ENCODE results near the gene GNG7.
"Not testable (repeated sequence)": the region's sequence is repeated elsewhere in the genome, so short reads cannot be mapped to it uniquely, and the experiment has no call there.

Gene GNG7

DNA sequence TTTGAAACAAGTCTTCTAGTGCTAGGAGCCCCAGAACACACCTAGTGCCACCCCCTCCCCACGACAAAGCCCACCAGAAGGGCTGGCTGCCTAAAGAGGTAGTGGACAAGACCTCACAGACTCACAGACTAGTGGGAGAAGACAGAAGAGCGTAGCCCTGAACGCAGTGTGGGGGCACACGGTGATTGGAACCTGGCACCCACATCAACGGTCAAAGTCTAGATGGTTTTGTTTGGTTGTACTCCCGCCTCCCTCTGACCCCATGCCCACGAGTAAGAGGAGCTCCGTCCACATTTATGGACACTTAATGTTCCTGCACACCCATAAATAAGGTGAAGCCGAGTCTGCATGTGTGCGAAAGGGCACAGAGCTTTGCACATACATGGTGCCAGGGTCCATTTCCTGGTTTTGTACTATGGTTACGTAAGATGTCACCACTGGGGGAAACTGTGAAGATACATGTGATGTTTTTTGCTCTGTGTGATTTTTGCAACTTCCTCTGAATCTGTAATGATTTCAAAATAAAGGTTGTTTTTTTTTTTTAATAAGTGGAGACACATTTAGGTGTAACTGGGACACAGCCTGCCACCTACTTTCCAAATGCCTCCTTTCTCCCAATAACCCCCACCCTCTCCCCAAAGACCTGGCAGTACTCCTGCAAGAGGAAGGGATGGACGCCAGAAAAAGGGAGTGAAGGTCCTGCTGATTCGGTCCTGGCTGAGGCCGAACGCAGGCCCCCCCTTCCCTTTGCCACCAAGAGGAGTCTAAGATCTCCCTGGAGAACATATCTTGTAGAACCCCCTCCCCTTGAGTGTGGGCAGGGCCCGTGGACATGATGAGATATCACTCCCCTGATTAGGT is 72.8 kb downstream of the GNG7 start:
- H3K9ac ChIP-seq (ENCODE audit: low read length), result no peak overlapping the region
- H3K36me3 ChIP-seq (ENCODE audit: control insufficient read depth, insufficient read depth, low read length), result no peaks in the 10 kb centered on the region
- no peaks in the 10 kb centered on the region for H3K9me3 ChIP-seq (ENCODE audit: control insufficient read depth, low read length)
- H3K4me1 ChIP-seq (ENCODE audit: control insufficient read depth, insufficient read depth, low read length), result peaks cover 11% of the 10 kb centered on the region
- peaks cover 4% of the 10 kb centered on the region for H3K27me3 ChIP-seq (ENCODE audit: control insufficient read depth, insufficient read depth, low read length)
- H3K4me3 ChIP-seq (ENCODE audit: low read length), result no peak overlapping the region

DNA sequence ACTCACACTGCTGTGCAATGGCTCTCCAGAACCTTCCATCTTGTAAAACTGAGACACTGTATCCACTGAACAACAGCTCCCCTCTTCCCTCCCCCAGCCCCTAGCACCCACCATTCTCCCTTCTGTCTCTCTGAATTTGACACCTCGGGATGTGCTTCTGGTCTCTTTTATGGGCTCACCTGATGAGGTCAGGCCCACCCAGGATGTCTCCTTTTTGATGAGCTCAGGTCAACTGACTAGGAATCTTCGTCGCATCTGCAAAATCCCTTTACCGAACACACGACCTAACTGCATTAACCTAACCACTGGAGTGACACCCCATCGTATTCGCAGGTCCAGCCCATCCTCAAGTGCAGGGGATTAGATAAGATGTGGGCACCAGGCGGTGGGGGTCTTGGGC is 73.9 kb downstream of the GNG7 start:
- H3K9ac ChIP-seq (ENCODE audit: low read length), result no peak overlapping the region
- H3K4me3 ChIP-seq (ENCODE audit: low read length), result no peak overlapping the region
- peaks cover 13% of the 10 kb centered on the region for H3K4me1 ChIP-seq (ENCODE audit: control insufficient read depth, insufficient read depth, low read length)
- H3K9me3 ChIP-seq (ENCODE audit: control insufficient read depth, low read length), result no peaks in the 10 kb centered on the region
- no peaks in the 10 kb centered on the region for H3K36me3 ChIP-seq (ENCODE audit: control insufficient read depth, insufficient read depth, low read length)
- no peaks in the 10 kb centered on the region for H3K27me3 ChIP-seq (ENCODE audit: control insufficient read depth, insufficient read depth, low read length)

DNA sequence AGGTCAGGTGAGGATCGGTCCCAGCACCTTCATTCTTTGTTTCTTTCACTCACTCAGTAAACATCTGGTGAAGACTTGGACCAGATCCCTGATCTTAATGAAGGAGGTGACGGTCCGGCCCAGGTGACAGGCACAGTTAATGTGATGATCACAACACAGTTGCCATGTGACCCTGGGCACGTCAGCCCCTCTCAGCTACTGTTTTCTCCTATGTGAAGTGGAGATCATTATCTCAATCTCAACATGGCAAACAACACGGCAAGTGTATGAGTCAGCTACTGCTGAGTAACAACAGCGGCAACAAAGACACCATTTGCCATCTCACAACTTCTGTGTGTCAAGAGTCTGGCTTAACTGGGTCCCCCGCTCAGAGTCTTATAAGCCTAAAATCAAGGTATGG is 74.6 kb downstream of the GNG7 start:
- no peak overlapping the region for H3K9ac ChIP-seq (ENCODE audit: low read length)
- no peaks in the 10 kb centered on the region for H3K36me3 ChIP-seq (ENCODE audit: control insufficient read depth, insufficient read depth, low read length)
- H3K27me3 ChIP-seq (ENCODE audit: control insufficient read depth, insufficient read depth, low read length), result no peaks in the 10 kb centered on the region
- no peaks in the 10 kb centered on the region for H3K9me3 ChIP-seq (ENCODE audit: control insufficient read depth, low read length)
- no peak overlapping the region for H3K4me3 ChIP-seq (ENCODE audit: low read length)
- H3K4me1 ChIP-seq (ENCODE audit: control insufficient read depth, insufficient read depth, low read length), result peaks cover 13% of the 10 kb centered on the region

DNA sequence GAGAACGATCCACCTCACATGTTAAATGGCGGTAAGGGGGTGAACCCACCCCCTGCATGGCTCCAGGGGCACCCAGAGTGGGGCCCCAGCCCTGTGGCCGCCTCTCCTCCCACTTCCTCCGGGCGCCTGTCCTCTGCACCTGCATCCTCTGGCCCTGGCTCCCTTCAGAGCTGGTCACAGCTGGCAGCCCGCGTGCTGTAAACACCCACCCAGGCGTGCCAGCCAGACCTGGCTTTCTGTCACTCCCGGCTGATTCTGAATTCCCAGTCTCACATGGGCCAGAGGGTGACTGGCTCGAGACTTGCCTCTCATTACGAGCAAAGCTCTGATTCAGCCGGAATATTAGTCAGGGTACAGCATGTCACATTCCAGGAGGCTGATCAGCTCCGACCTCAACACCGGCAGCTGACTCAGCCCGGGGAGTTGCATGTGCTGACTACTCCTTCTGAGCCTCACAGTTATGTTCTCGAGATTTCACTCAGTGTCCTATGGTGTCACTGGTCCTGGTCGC is 75.1 kb downstream of the GNG7 start:
- Histone ChIP-seq H3K36me3 (ENCODE audit: control insufficient read depth, insufficient read depth, low read length) (no peaks in the 10 kb centered on the region), H3K4me1 (ENCODE audit: control insufficient read depth, insufficient read depth, low read length) (peaks cover 13% of the 10 kb centered on the region), H3K9me3 (ENCODE audit: control insufficient read depth, low read length) (no peaks in the 10 kb centered on the region), H3K4me3 (ENCODE audit: low read length) (no peak overlapping the region), H3K9ac (ENCODE audit: low read length) (no peak overlapping the region), H3K27me3 (ENCODE audit: control insufficient read depth, insufficient read depth, low read length) (no peaks in the 10 kb centered on the region)

DNA sequence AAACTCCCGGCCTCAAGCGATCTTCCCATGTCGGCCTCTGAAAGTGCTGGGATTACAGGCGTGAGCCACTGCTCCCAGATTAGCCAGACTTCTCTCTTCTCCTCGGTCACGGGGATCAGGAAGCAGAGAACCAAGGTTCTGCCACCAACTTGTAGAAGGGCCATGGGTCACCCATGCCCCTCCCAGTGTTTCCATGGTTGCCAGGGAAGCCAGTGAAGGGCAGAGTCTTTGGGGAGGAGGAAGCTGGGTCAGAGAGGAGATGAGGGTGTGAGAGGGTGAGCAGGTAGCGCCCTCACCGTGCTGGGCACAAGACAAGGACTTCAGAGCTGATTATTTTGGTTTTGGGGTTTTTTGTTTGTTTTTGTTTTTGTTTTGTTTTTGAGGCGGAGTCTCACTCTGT is 77.1 kb downstream of the GNG7 start:
- no peaks in the 10 kb centered on the region for H3K36me3 ChIP-seq (ENCODE audit: control insufficient read depth, insufficient read depth, low read length)
- H3K27me3 ChIP-seq (ENCODE audit: control insufficient read depth, insufficient read depth, low read length), result no peaks in the 10 kb centered on the region
- H3K4me3 ChIP-seq (ENCODE audit: low read length), result no peak overlapping the region
- H3K9me3 ChIP-seq (ENCODE audit: control insufficient read depth, low read length), result no peaks in the 10 kb centered on the region
- peaks cover 20% of the 10 kb centered on the region for H3K4me1 ChIP-seq (ENCODE audit: control insufficient read depth, insufficient read depth, low read length)
- no peak overlapping the region for H3K9ac ChIP-seq (ENCODE audit: low read length)

DNA sequence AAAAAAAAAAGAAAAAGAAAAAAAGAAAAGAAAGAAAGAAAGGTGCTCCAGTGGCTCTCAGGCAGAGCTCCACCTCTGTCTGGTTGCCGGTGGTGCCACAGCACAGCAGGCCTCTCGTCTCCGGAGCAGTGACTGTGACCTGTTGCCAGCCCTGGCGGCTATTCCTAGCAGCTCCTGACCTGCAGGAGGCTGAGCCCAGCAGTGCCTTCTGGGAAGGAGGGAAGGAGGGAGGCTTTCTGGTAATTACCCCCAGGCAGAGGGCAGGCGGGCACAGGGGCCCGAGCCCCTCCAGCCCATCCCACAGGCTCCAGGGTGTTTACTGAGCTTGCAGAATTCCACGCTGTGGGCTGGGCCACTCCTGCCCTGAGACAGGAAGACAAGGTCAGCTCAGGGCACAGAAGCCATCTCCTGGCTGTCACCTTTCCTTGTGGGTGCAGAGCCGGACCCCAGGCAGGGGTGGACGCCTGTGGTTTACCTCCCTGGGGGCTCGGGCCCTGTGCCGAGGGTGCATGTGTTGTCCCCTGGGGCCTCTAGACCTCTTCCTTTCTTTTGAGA is 77.9 kb downstream of the GNG7 start:
- Histone ChIP-seq H3K27me3 (ENCODE audit: control insufficient read depth, insufficient read depth, low read length) (no peaks in the 10 kb centered on the region), H3K4me1 (ENCODE audit: control insufficient read depth, insufficient read depth, low read length) (peaks cover 22% of the 10 kb centered on the region), H3K4me3 (ENCODE audit: low read length) (no peak overlapping the region), H3K9ac (ENCODE audit: low read length) (no peak overlapping the region), H3K36me3 (ENCODE audit: control insufficient read depth, insufficient read depth, low read length) (no peaks in the 10 kb centered on the region), H3K9me3 (ENCODE audit: control insufficient read depth, low read length) (no peaks in the 10 kb centered on the region)

DNA sequence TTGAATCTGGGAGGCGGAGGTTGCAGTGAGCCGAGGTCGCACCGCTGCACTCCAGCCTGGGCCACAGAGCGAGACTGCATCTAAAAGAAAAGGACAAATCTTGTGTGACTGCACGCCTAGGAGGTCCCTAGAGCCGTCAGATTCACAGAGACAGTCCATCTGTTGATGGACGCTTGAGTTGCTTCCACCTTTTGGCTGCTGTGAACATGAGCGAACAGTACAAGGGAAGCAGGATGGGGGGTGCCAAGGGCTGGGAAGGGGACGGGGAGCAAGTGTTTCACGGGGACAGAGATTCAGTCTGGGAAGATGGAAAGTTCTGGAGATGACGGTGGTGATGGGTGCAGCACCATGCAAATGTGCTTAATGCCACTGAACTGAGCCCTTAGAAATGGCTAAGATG is 78.7 kb downstream of the GNG7 start:
- Histone ChIP-seq H3K36me3 (ENCODE audit: control insufficient read depth, insufficient read depth, low read length) (no peaks in the 10 kb centered on the region), H3K4me1 (ENCODE audit: control insufficient read depth, insufficient read depth, low read length) (peaks cover 22% of the 10 kb centered on the region), H3K4me3 (ENCODE audit: low read length) (no peak overlapping the region), H3K27me3 (ENCODE audit: control insufficient read depth, insufficient read depth, low read length) (no peaks in the 10 kb centered on the region), H3K9me3 (ENCODE audit: control insufficient read depth, low read length) (no peaks in the 10 kb centered on the region), H3K9ac (ENCODE audit: low read length) (no peak overlapping the region)

DNA sequence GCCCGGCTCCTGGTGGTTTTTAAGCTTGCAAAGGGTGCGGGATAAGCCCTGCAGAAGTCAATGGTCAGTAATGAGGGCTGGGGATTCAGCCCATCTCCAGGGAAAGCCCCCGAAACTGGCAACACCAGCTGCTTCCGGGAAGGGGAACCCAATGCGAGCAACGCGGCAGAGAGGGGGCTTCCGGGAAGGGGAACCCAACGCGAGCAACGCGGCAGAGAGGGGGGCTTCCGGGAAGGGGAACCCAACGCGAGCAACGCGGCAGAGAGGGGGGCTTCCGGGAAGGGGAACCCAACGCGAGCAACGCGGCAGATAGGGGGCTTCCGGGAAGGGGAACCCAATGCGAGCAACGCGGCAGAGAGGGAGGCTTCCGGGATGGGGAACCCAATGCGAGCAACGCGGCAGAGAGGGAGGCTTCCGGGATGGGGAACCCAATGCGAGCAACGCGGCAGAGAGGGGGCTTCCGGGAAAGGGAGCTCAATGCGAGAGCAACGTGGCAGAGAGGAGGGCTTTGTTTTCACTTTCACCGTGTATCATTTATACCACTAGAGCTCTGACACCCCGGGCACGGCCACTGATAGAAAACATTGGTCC is 80.0 kb downstream of the GNG7 start:
- H3K9ac ChIP-seq (ENCODE audit: low read length); H3K36me3 ChIP-seq (ENCODE audit: control insufficient read depth, insufficient read depth, low read length); H3K9me3 ChIP-seq (ENCODE audit: control insufficient read depth, low read length); H3K4me3 ChIP-seq (ENCODE audit: low read length); H3K27me3 ChIP-seq (ENCODE audit: control insufficient read depth, insufficient read depth, low read length): not testable (repeated sequence)
- H3K4me1 ChIP-seq (ENCODE audit: control insufficient read depth, insufficient read depth, low read length), result peaks cover 26% of the 10 kb centered on the region

DNA sequence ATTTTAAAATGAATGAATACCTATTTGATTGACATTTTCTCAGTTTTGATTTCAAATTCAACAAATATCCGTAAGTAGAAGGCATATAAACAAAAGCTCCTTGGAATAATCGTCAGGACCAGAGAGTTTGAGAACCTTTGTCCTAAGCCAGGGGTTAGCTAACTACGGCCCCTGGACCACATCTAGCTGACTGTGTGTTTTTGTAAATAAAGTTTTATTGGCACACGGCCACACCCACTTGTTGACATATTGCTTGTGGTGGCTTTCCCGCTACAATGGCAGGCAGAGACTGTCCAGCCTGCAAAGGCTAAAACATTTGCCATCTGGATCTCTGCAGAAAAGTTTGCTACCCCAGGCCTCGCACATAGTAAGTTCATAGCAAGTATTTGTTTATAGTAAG is 83.4 kb downstream of the GNG7 start:
- no peaks in the 10 kb centered on the region for H3K9me3 ChIP-seq (ENCODE audit: control insufficient read depth, low read length)
- peaks cover 12% of the 10 kb centered on the region for H3K4me1 ChIP-seq (ENCODE audit: control insufficient read depth, insufficient read depth, low read length)
- H3K27me3 ChIP-seq (ENCODE audit: control insufficient read depth, insufficient read depth, low read length), result no peaks in the 10 kb centered on the region
- H3K4me3 ChIP-seq (ENCODE audit: low read length), result no peak overlapping the region
- no peaks in the 10 kb centered on the region for H3K36me3 ChIP-seq (ENCODE audit: control insufficient read depth, insufficient read depth, low read length)
- no peak overlapping the region for H3K9ac ChIP-seq (ENCODE audit: low read length)

DNA sequence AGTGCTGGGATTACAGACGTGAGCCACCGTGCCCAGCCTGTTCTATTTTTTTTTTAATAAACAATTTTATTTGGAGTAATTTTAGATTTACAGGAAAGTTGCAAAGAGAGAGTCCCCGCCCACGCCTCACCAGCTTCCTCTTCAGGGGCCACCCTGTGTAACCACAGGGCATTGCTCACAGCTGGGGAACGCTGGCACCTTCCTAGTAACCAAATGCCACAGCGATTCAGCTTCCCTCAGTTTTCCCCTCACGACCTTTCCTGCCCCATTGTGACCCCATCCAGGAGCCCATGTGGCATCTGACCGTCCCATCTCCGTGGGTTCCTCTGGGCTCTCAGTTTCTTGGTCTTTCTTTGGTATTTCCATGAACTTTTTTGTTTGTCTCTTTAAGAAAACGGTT is 83.9 kb downstream of the GNG7 start:
- no peak overlapping the region for H3K4me3 ChIP-seq (ENCODE audit: low read length)
- peaks cover 12% of the 10 kb centered on the region for H3K4me1 ChIP-seq (ENCODE audit: control insufficient read depth, insufficient read depth, low read length)
- H3K36me3 ChIP-seq (ENCODE audit: control insufficient read depth, insufficient read depth, low read length), result no peaks in the 10 kb centered on the region
- no peaks in the 10 kb centered on the region for H3K27me3 ChIP-seq (ENCODE audit: control insufficient read depth, insufficient read depth, low read length)
- H3K9ac ChIP-seq (ENCODE audit: low read length), result no peak overlapping the region
- H3K9me3 ChIP-seq (ENCODE audit: control insufficient read depth, low read length), result no peaks in the 10 kb centered on the region

DNA sequence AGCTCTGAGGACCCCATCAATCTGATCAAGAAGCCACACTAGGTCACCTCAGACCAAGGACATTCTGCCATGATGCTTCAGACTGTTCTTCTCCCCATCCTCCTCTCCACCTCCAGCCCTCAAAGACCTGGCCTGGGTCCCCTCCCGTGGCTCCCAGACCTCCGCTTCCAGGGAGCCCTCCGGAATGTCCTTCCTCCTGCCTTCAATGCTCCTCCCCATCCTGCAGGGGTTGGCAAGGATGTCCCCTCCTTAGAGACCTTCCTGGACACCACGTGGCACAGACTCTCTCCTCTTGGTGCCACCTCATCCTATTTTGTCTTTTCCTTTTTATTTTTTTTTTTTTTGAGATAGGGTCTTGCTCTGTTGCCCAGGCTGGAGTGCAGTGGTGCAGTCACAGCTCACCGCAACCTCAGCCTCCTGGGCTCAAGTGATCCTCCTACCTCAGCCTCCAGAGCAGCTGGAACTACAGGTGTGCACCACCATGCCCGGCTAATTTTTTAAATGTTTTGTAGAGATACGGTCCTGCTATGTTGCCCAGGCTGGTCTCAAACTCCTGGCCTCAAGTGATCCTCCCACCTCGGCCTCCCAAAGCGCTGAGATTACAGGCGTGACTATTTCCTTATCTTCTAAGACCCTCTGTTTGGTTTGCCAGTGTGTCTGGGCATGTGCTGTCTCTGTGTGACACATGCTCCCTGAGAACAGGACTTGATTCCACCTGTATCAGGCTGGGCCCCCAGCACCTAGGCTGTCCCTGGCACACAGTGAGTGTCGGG is 84.9 kb downstream of the GNG7 start:
- Histone ChIP-seq H3K4me3 (ENCODE audit: low read length) (no peak overlapping the region), H3K9me3 (ENCODE audit: control insufficient read depth, low read length) (no peaks in the 10 kb centered on the region), H3K36me3 (ENCODE audit: control insufficient read depth, insufficient read depth, low read length) (no peaks in the 10 kb centered on the region), H3K9ac (ENCODE audit: low read length) (no peak overlapping the region), H3K27me3 (ENCODE audit: control insufficient read depth, insufficient read depth, low read length) (no peaks in the 10 kb centered on the region), H3K4me1 (ENCODE audit: control insufficient read depth, insufficient read depth, low read length) (peaks cover 12% of the 10 kb centered on the region)
